Stimulated activated CD4-positive, alpha-beta T cell treated with anti-CD3 and anti-CD28 coated beads, Interleukin-15, amount 100 ng/mL, for 24 hours (primary cell): ENCODE data around the gene MRPL20.
"Not testable (repeated sequence)": the region's sequence is repeated elsewhere in the genome, so short reads cannot be mapped to it uniquely, and the experiment has no call there.

Source experiments
- DNase-seq: peaks from one replicate; pipeline ENCODE4 v3.0.0-alpha.2; 2020

The MRPL20 gene

DNA sequence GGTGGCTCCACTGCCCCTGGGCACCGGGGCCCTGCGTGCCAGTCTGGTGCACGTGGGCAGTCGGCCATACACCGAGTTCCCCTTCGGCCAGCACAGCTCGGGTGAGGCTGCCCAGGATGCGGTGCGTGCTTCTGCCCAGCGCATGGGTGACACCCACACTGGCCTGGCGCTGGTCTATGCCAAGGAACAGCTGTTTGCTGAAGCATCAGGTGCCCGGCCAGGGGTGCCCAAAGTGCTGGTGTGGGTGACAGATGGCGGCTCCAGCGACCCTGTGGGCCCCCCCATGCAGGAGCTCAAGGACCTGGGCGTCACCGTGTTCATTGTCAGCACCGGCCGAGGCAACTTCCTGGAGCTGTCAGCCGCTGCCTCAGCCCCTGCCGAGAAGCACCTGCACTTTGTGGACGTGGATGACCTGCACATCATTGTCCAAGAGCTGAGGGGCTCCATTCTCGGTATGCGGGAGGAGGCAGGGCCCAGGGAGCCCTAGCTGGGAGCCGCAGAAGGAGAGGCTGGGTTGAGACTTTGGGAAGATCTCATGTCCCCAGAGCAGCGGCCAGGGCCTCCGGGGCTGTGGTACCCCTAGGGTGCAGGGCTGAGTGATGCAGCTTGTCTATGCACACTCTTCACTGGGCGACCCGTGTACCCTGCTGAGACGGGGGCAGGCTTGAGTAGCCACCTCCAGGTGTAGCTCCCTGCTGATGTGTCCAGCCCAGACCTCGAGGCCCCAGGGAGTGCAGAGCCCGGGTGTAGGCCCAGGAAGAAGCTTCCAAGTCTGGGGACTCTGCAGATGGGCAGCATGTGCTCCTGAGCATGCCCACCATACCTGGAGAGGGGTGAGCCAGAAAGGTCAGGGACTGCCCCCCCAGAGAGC, 30.2 kb upstream of the MRPL20 start:
- DNase-seq = no peak

DNA sequence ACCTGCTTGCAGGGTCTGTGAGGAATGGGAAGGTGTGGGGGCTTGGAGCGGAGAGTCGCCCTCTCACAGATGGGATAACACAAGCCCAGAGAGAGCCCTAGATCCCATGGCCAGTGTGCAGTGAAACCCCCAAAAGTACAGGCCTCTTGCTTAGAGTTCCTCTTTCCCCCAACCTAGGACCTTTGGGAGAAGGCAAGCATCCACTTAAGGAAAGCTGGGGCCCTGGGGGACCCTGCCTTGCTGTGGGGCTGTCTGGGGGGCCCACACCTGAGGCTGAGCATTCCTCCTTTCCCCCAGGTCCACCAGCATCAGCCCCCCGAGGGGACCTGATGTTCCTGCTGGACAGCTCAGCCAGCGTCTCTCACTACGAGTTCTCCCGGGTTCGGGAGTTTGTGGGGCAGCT, 29.5 kb upstream of the MRPL20 start:
- DNase-seq = no peak

DNA sequence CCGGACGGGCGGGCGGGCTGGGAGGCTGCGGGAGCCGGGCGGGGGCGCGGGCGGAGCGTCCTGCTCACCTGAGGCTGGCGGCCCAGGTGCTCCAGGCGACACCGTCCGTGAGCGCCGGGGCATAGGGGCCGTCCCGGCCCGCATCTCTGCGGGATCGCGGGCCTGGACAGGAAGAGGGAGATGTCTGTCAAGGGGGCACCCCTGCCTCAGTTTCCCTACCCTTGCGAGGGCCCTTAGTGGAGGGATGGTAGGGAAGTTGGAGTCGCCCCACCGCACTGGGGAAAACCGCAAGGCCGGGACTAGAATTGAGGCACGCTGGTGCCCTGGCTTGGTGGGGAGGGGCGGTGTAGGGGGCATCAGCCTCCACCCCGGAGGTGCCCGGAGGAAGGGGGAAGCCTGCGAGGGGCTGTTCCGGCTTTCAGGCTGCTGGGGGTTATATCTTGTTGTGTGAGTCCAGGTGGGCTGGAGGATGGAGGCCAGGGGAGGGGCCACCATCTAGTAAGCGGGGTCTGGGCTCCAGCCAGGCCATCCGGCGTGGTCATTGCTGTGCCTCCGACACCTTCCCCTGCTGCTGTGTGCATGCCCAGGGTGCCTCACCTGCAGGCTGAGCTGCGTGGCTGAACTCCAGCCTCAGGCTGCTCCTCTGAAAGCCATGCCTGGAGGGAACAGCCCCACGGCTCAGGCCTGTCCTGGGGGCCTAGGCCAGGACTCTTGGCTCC, 29.0 kb upstream of the MRPL20 start:
- DNase-seq = no peak

DNA sequence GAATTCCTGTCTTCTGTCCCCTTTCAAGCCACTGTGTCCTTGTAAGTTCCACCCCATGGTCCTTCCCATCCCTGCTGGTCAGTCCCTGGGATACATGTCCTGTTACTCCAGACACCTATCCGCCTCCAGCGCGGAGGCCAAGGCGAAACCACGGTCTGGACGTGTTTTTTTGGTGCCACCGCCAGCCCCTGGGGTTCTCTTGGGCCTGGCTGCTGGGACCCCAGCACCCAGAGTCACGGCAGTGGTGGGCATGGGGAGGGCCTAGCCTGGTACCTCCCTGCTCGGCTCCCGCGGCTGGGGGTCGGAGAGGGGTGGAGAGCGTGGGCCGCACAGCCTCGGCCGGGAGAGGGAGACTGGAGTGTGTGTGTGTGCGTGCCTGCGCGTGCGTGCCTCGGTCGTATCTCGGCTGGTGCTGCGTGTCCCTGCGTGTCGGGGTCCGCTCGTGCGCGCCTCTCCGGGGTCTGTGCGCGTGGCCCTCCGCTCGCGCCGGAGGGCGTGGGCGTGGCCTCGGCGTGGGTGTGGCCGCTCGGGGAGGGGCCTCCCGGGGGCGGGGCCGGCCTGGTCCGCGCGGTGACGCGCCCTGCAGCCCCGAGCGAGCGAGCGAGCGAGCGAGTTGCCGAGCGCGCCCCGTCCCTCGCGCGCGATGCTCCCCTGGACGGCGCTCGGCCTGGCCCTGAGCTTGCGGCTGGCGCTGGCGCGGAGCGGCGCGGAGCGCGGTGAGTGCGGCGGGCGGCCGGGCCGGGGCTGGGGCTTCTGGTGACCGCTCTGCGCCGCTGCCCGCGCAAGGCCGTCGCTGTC, 28.2 kb upstream of the MRPL20 start, which contains the start of gene VWA1:
TSS of gene VWA1 (plus strand) at position 585 of the 798 bp plus-strand sequence. CDS start at position 644, 59 bp downstream.
- DNase-seq = peak; percentile 78

DNA sequence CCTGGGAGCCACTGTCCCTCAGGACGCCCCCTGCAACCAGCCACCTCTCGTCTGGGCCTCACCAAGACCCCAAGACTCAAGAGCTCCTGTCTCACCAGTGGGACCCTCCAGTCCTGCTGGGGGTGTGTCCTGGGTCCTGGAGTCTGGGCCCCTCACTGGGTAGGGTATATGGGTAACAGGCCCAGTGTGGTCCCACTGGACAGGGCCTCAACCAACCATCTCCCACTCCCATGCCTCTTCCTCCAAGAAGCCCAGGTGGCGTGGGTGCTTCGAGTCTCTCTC, 27.7 kb upstream of the MRPL20 start:
- no peak for DNase-seq

DNA sequence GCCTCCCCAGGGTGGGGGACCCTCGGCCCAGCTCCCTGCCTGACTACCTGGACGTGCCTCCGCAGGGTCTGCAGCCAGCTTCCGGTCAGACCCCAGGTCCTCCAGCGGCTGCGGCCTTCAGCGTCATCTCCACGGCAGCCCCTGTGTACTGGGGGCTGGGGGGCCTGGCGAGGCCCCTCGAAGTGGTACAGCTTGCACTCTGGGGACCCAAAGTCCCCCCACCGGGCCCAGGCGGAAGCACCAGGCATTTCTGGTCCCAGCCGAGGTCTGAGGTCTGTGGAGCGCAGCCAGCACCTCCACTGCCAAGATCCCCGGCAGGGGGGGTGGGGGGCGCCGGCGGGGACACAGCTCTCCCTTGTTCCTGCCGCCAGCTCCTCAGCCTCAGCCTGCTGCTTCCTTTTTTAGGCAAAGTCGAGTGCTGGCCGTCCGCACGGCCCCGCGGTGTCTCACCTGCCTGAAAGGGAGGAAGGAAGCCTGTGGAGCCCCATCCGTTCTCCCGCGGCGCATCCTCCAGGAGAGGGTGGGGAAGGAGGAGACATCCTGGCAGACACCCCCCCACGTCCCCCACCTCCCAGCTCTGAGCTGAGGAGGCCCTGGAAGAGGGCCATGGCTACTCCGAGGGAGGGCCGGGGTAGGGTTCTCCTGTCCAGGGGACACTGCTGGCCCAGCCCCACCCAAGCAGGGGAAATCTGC, 27.2 kb upstream of the MRPL20 start:
- DNase-seq = peak; percentile 44

DNA sequence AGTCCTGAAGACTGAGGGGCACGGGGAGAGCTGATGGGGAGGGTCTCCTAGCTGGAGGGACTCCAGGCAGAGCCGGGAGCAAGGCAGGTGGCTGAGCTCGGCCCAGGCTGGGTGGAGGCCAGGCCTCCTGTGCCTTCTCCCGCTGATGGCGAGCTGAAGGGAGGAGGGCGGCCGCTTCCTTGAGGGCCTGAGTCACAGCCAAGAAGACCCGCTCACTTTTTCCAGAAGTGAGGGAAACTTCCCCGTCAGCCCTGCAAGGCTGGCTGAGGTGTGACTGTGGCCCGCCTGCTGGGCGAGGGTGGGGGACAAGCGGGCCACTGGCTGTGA, 26.7 kb upstream of the MRPL20 start:
- DNase-seq = peak; percentile 83

DNA sequence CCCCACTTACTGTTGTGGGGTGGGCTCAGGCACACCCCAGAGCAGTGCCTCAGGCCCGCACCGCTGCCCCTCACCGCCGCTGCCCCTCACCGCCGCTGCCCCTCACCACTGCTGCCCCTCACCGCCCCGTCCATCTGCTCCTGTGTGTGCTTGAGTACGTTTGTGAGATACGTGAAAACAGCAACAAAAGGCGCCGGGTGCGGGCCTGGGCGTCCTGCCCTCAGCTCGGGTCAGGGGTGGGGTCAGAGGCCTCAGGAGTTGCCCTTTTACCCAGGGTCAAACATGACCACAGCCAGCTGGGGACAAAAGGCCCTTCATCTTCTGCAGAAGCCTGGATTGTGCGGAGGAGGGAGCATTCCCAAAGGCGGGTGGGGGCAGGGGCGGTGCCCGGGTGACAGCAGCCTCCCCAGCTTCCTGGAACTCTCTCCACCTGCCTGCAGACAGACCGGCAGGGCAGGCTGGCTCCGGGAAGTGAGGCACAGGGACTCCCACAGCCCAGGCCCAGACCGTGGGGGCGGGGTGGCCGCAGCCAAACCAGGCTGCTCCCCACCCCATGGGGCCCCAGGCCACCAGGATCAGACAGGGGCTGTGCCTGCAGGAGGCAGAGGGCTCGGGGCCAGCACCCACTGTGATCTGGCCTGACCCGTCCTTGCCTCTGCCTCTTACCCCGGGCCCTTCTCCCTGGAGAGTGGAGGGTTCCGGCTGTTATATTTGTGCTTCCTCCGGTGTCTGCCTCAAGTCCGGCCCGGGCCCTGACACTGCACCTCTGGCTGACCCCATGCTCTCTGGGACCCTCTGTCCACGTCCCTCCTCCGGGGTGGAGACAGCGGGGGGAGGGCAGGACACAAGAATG, 26.1 kb upstream of the MRPL20 start:
- peak; percentile 35 for DNase-seq

DNA sequence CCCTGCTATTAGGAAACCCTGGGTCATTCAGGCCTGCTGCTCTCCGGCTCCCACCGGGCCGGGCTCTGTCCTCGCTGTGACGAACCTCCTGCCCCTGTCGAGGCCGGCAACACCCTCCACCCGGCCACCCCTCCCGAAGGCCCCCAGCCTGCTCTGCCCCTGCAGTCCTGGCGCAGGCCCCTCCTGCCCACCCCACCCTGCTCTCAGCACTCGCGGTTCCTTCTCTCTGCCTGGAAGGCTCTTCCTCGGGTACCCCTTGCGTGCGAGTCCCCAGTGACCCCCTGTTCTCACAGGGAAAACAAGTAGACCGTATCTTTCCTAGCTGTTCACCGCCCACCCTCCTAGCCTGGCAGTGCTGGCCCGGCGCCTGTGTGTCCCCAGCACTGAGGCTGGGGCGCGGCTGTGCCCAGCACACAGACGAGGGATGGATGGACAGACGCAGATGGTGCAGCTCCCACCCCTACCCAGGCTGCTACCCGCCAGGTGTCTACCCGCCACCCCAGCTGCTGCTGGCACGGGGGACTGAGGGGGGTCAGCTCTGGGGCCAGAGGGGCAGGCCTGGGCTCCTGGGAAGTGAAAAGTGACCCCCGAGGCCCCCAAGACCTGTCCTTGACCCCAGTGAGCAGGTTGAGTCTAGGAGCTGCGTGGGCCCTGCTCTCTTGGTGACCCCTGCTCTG, 25.3 kb upstream of the MRPL20 start:
- no peak for DNase-seq

DNA sequence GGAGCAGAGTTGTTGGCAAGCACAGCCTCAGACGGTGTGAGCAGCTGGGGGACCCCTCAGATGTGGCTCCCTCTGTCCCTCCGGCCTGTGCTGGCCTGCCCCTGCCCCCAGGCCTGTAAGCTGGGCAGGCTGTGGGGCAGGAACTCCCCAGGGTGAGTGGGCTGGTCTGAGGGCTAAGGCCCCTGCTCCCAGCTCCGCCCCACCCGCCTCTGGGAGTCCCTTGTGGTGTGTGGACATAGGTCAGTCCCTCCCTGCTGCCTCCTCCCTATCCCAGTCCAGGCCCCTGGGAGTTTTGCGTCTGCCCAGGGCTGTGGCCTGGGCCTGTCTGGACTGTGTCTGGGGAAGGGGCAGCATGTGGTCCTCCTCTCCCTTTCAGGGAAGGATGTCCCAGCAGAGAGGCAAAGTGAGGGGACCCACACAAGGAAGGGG, 24.8 kb upstream of the MRPL20 start:
- DNase-seq = no peak

DNA sequence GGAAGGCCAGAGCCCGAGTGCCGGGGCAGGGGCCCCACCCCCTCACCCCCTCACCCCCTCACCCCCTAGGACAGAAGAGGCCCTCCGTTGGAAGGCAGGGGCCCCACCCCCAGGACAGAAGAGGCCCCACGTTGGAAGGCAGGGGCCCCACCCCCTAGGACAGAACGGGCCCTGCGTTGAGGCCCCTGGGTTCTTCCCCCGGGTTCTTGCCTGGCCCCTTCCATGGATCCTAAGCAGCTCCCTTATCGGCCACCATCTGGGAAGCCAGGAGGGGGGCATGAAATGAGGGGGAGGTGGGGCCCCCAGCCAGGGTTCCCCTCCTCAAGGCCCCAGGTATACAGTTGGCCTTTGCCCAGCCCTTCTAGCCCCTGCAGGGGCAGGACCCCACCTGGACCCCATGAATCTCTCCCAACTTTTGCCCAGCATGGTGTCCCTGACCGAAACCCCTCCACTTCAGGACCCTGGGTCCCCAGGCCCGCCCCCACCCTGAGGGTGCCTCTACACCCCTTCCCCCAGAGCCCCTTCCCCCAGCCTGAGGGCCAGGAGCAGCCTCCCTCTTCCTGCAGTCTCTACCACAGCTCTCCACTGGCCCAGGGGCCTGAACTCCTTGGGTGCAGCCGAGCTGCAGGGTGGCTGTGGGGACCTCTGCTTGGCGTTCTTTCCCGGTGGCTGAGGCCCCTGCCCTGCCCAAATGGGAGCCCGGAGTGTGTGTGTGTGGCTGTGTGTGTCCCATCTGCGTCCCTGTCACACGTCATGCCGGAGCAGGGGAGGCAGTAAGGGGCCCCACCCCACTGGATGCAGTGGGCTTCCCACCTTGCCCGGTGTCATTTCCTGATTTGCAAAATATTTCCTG, 24.1 kb upstream of the MRPL20 start:
- DNase-seq = no peak

DNA sequence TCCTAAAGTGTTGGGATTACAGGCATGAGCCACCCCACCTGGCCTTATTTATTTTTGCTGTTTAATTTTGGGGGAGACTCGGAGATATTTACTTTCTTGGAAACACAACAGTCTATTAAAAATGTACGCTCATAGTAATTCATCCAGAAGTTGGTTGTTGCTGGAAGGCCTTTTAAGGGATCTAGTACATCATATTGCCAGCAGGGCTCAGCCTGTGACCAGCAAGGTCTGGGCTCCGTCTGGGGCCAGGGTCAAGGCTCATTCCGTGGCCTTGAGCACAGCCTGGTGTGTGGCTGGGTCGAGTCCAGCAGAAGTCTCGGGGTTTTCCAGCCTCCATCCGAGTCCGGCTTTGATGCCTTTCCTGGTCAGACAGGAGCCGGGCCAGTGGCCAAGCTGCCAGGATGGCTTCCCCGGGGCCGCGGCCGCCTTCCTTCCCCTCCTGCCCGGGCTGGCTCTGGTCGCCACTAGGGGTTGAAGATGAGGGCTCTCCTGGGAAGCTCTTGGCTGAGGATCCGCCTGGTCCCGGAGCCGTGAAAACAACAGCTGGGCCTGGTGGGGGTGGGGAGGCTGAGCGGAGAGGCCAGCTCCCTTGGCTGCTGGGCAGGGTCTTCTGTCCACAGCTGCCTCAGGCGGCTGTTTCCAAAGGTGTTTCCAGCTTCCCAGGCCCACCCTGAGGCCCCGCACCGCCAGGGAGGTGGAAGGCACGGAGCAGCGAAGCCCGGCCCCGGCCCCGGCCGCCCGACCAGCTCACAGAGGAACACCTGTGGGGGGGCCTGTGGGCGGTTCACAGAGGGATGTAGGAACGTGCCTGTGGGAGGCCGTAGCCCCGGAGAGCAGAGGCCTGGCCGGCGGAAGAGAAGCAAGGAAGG, 23.3 kb upstream of the MRPL20 start:
- no peak for DNase-seq

DNA sequence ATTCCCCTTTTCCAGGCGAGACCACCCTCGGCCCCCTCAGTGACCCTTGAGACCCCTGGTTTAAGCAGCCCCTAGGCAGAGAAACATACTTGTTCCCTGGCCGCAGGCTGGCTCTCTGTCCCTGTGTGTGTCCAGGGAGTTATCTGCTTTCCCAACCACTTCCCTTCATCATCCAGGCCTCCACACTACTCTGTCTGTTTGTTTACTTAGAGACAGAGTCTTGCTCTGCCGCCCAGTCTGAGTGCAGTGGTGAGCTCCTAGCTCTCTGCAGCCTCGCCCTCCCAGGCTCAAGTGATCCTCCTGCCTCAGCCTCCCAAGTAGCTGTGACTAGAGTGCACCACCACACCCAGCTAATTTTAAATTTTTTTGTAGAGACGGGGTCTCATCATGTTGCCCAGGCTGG, 22.6 kb upstream of the MRPL20 start:
- no peak for DNase-seq

DNA sequence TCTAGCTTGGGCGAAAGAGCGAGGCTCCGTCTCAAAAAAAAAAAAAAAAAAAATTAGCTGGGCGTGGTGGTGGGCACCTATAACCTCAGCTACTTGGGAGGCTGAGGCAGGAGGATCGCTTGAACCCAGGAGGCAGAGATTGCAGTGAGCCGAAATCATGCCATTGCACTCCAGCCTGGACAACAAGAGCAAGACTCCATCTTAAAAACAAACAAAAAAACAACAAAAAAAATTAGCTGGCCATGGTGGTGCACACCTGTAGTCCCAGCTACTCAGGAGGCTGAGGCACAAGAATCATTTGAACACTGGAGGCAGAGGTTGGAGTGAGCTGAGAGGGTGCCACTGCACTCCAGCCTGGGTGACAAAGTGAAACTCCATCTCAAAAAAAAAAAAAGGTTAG, 21.9 kb upstream of the MRPL20 start:
- DNase-seq = not testable (repeated sequence)

DNA sequence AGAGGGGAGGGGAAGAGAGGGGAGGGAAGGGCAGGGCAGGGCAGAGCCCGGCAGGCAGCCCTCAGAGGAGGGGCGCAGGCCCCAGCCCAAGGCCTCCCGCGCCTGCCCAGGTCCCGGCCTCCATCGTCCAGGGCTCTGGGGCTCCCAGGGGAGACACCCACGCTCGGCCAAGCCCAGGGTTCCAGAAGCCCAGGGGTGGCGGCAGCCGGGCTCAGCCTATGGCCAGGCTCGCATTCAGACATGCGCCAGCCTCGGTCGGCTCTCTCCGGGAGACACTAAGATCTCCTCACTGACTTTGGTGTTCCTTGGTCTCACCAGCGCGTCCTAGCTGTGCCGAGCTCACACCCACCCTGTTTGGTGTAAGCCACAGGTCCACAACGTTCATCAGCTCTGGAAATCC, 21.1 kb upstream of the MRPL20 start:
- DNase-seq = no peak

DNA sequence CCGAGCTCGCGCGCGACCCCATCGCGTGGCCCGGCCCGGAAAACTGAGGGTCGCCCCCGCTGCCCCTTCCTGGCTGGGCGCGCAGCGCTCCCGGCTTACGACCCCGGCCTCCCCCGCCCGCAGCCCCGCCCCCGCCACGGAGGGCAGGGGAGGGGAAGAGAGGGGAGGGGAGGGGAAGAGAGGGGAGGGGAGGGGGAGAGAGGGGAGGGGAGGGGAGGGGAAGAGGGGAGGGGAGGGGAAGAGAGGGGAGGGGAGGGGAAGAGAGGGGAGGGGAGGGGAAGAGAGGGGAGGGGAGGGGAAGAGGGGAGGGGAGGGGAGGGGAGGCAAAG, 20.7 kb upstream of the MRPL20 start:
- no peak for DNase-seq

DNA sequence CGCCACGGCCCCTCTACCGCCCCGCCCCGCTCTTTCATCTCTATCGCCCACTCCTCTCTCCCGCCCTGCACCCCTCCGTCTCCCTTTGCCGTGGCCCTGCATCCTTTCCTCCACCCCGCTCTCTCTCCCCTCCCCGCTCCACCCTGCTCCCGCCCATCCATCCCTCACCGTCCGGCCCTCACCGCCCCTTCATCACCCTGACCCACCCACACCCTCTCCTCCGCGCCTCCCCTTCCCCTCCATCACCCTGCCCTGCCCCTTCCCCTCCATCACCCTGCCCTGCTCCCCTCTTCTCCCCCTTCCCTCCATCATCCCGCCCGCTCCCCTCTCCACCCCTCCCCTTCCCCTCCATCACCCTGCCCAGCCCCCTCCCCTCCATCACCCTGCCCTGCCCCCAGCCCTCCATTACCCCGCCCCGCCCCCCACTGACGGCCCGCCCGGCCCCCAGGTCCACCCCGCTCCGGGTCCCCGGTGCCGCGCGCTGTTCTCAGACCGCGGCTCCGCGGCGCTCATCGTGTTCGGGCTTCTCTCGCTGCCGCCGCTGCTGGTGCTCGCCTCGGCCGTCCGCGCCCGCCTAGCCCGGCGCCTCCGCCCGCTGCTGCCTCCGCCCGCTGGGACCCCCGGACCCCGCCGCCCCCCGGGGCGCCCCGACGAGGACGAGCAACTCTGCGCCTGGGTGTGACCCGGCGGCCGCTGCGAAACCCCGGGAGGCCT, 20.2 kb upstream of the MRPL20 start:
- no peak for DNase-seq

DNA sequence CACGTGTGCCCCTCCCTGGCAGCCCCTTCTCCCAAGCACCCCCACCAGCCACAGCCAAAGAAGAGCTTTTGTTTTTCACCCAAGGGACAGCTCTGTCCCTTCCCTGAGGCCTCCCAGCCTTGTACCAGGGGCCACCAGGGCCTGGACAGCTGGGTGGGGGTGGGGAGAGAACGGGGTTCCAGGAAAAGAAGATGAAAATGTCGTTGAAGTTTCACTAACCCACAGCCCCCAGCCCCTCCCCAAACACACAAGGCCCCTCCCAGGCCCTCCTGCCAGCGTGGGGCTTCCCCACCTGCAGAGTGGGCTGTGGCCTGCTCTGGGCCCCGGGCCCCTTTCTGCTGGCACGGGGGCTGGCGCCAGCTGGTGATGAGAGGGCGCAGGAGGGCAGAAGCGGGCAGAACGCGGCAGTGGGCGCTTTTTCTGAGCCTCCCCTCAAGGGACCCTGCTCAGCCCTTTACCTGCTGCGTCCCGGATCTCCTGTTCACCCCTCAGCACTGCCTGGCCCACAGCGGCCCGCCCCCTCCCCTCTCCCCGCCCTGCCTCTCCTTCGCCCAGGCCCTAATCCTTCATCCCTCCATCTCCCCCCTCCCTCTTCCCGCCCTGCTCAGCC, 19.5 kb upstream of the MRPL20 start:
- DNase-seq = no peak
